GM04503 (cell line): ENCODE results near the gene C10orf95.

Experiments used
- DNase-seq: peaks from one replicate; pipeline ENCODE4 v3.0.0-alpha.2; 2012; ENCODE audit warnings: low read depth

The C10orf95 gene

DNA sequence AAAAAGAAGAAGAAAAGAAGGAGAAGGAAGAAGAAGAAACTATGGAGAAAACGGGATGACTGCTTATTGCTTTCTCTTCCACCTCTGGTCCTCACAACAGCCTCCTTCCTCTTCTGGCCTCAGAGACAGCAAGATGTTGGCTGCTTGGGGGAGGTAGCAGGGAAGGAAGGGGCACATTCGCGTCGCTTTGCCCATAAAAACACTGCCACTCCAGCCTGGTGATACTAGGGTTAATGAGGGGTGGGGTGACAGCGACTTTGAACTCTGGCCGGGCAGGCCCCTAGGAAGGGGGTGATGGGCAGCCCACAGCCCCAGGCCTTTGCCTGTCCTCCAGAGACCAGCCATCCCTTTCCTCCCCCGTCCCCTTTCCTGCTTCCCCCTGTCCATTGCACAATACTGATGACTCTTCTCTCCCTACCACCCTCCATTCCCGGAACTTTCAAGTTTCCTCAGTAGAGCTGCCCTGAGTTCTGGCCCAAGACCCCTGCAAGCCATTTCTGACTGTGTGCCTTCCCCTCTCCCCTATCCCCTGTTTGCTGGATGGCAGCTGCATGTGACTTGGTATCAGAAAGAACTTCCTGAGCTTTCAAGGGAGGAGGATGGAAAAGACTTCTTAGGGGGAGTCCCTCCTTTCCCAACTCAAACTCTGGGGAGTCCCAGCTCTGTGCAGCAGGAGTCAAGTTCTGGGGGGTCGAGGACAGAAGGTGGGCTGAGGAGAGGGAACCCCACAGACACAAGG lies 16.8 kb downstream of the C10orf95 start:
- DNase-seq = no peak

DNA sequence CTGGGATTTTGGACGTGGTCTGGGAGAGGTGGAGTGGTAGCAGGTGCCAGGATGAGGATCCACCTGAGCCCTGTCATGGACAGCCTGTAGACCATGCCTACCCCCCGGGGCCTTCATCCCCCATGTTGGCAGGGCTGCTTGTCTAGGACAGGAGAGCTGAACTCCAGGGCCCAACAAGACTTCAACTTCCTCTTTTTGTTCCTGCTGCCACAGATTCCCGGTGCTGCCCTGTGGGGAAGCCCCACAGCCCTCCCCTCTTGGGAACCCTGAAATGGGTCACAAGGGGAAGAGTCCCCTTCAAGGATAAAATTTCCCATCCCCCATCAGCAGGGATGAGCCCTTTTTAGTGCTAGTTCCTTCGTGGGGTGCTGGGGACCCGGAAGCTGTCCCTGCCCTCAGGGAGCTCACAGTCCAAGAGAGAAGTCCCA lies 17.7 kb downstream of the C10orf95 start:
- no peak for DNase-seq

DNA sequence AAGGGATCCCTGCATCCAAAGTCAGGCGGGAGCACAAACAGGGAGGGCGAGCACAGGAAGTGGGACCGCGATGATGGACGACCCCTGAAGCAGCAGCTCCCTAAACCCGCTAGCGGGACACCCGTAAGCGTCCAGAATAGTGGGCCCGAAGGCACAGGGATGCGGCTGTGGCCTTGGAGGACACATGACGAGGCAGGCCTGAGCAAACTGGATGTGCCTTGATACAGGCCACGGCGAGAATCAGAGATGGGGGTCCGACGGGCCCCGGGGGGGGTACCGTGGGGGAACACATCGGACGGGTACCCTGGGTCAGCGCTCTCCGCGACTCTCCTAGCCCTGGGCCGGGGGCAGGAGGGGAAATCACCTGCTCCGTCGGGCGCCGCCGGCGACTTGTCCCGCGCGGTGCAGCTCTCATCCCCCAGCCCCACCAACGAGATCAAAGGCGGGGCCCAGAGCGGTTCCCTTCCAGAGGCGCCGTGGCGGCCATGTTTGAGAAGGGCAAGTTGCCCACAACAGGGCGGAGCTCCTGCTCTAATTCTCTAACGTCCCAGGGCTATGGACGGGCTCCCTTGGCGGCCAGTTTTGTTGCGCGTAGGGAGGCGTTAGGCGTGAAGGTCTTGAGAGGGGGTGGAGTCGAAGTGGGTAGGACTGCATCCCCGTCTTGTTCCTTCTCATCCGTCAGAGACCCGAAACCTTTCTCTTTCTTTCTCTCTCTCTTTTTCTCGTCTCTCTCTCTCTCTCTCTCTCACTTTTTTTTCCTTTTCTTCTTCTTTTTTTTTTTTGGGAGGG lies 19.0 kb downstream of the C10orf95 start, which contains the start of gene CUEDC2:
TSS of gene CUEDC2 (minus strand) at position 413 of the 789 bp plus-strand sequence. CDS start 7,386 bp downstream, outside the sequence.
- peak; percentile 81 for DNase-seq

DNA sequence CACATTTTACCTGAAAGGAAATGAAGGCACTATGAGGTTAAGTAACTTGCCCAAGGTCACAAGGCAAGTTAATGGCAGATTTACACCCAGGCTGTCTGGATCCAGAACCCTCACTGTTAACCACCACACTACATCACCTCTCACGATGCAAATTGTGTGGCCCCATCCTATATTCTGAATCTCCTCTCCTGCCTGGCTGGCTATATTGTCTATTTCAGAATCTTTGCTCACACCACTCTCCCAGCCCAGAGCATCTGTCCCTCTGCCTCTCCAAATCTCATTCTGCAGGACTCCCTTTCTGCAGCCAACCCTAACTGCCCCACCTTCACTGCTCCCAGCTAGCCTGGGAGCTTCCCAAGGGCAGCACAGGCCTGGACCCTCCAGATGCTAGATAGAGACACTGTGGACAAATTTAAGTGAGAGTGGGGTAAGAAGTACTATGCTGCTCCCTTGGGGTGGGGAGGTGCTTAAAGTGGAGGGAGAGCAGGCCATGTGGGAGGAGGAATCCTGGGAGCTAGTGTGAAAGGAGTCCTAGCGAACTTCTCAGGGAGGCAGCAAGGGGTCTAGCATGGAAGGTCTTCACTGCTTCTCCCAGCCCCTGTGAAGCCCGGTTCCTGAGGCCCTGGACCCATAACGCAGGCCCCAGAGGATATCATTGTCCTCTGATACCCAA lies 19.8 kb downstream of the C10orf95 start:
- DNase-seq = no peak

DNA sequence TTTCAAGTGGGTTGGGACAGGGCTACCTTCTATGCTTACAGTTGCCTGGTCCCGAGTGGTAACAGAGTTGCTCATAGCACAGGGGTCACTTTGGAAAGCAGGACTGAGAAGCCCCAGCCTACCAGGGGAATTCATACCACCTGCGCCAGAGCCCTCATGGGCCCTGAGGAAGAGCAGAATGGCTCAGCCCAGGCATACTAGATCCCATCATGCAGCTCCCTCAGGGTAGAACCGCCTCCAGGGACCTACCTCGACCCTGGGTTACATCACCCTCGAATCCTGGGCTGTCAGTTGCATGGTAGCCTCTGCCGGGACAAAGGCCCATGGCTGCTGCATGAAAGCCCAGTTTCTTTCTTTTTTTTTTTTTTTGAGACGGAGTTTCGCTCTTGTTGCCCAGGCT lies 21.9 kb downstream of the C10orf95 start:
- DNase-seq = no peak

DNA sequence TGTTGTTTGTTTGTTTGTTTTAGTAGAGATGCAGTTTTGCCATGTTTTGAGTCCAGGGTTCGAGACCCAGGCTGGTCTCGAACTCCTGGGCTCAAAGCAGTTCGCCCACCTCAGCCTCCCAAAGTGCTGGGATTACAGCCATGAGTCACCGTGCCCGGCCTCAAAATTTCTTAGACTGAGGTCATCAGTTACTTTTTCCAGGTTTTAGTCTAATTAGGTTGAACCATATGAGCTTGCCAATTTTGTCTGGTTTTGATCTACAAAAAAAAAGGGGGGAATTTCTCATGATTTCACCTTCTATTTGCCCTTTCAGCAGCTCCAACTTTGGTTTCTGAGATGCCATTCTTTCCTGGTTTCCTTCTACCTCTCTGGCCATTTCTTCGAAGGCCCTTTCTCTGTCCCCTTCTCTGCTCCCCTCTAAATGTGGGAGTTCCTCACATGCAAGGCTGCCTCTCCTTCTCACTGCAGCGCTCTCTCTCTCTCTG lies 24.5 kb downstream of the C10orf95 start:
- DNase-seq = no peak

DNA sequence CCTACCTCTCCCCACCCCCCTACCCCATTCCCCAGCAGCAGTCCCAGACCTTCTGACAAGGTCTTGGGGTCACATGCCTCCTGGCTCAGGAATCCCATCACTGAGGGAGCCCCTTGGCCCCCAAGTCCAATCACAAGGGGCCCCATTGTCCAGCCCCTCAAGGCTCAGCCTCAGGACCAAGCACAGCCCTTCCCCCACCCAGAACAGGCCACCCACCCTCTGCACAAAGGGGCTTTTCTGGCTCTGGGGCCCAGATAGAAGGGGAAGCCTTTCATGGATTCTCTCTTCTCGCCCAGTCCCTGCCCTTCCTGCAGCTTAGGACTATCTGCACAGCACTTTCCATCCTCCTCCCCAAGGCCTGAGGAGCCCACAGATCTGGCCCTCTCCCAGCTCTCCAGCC lies 25.9 kb downstream of the C10orf95 start:
- no peak for DNase-seq

DNA sequence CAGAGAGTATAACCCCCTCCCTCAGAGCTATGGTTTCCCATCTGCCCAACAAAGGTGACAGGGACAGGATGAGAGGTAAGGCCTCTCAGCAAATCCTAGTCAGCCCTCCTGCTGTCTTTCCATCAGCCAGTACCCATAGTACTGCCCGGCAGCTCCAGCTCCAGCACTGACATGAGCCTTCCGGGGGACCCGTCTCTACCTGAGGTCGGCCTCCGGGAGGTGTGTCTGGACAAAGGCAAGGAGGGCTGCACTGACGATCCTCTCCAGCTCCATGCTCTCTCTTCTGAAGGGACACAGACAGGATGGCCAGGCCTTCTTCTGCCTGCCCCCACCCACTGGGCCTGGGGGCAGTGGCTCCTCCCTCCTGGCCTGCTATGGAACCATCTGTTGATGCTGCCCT lies 26.4 kb downstream of the C10orf95 start:
- DNase-seq = no peak

DNA sequence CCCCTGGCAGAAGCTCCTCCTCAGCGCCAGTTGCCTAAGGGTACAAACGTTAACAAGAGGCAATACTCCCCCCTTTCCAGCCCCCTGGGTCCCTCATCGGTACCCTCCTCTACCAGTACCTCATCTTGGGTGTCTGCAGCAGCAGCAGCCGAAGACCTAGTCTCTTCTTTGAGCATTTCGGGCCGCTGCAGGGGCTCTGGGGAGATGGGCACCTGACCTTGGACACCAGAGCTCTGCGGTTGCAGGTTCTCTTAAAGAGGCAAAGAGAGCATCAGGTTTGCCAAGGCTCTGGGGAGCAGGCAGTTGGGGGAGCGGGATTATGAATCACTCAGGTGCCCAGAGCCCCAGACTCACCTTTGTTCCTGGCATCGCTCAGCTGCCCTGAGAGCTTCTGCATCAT lies 27.2 kb downstream of the C10orf95 start:
- DNase-seq = no peak

DNA sequence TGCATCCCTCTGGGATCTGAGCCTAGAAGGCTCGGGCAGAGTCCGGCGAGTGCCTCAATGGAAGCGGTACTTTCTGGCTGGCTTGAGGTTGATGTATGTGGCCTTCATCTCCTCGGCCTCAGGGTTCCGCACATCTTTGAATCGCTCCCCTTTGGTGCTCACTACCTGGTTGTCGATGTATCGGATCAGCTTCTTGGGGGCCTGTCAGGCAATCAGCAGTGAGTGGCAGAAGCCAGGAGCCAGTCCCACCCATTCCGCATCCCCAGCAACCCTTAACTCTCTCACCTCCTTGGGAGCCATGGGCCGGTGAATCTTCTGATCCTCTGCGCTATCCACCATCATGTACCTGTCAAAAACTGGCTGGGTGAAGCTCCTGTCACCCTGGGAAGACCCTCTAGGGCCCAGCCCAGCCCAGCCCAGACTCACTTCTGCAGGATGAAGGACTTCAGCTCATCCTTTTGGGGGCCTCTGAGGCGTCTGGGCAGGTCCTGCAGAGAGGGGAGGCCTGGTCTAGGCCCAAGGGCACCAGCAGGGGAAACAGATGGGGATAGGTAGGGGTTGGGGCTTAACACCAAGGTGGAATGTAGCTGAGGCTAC lies 27.9 kb downstream of the C10orf95 start:
- DNase-seq = no peak

DNA sequence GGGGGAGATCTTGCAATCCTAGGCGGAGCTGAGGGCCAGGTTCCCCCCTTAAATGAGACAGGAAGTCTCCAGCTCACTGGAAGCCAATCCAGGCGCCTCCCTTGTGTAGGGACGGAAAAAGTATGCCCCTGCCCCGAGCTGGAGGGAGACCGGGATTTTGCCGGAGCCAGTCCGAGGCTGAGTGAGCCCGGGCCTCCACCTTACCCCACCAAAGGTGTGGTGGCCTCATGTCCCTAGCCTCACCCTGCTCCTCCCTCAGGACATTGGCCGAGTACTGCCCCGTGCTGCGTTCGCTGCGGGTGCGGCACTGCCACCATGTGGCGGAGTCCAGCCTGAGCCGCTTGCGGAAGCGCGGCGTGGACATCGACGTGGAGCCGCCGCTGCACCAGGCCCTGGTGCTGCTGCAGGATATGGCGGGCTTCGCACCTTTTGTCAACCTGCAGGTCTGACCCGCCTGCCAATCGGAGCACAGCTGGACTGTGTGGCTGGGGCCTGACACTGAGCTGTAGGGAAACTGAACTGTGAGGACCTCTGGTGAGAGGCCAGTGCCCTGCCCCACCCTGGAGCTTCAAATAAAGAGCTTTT lies 28.7 kb downstream of the C10orf95 start:
- no peak for DNase-seq

DNA sequence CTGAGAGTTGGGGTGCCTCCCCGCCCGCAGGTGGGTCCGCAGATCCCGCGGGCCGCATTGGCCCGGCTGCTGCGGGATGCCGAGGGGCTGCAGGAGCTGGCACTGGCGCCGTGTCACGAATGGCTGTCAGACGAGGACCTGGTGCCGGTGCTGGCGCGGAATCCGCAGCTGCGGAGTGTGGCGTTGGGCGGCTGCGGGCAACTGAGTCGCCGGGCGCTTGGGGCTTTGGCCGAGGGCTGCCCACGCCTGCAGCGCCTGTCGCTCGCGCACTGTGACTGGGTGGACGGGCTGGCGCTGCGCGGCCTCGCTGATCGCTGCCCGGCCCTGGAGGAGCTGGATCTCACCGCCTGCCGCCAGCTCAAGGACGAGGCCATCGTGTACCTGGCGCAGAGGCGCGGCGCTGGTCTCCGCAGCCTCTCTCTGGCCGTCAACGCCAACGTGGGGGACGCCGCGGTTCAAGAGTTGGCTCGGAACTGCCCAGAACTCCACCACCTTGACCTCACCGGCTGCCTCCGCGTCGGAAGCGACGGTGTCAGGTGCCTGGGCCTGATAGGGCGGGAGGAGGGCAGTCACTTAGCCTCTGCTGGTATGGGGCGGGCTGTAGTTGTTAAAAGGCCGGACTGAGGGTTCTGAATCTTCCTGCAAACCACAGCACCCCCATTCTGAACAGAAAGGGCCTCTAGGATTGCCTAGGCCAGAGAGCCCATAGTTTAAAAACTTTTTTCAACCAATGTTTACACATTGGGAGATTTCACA lies 29.4 kb downstream of the C10orf95 start:
- DNase-seq = no peak

DNA sequence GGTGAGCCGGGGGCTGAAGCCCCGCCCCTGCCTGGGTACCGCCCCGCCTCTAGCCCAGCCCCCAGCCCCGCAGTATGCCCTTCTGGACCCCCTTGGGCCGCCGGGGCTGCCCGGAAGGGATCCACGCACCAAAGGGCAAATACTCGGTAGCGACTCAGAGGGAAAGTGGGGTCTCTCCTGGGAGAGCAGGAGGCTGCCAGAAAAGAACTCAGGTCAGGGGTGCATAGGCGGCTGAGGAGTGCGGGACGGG lies 29.9 kb downstream of the C10orf95 start:
- DNase-seq = no peak

DNA sequence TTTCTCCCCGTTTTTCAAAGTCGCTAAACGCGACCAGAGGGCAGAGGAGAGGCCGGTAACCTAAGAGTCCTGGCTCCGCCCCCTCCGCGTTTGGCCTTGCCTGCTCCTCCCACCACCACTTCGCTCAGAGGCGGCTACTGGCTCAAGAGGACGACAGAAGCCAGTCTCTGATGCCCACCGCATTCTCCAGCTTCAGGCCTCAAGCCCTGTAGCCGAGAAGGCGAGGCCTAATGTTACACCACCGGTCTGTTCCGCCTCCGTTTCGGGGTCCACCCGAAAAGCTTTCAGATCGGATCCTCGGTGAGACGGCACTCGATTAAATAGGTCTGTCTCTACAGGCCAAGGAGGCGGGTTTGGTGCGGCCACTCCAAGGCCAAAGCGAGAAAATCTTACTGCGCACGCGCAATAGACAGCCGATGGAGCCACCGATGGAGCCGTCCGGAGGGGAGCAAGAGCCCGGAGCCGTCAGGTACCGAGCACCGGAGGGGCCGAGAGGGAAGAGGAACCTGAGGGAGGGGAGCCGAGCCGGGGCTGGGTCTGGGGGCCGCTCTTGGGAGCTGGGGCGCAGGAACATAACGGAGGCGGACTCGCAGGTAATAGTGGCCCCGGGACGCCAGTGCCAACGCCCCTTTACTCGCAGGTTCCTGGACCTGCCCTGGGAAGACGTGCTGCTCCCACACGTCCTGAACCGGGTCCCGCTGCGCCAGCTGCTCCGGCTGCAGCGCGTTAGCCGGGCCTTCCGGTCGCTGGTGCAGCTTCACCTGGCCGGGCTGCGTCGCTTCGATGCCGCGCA lies 30.4 kb downstream of the C10orf95 start, which contains the start of gene FBXL15:
TSS of gene FBXL15 (plus strand) at position 123 of the 793 bp plus-strand sequence. CDS start at position 417, 294 bp downstream.
- DNase-seq = peak; percentile 90

DNA sequence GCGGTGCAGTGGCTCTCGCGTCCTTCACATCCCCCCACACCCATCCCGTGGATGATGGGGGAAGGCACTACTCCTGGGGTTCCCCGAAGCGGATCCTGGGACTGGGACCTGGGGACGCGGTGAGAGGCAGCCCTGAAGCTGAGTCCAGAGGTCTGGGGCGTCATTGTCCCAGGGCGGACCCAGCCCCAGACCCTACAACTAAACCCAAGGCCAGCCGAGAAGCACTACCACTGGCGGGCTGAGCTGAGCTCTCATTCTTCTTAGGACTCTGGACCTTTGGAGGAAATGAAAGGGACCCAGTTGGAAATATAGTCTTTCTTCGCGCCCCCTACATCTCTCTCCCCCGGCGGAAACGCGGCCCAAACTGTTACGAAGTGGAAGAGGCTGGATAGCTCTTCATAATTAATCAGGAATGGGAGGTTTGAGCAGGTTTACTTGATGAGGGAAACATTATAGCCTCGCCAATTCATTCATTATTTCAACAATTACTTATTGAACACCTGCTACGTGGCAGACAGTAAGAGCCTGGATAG lies 31.1 kb downstream of the C10orf95 start:
- DNase-seq = no peak

DNA sequence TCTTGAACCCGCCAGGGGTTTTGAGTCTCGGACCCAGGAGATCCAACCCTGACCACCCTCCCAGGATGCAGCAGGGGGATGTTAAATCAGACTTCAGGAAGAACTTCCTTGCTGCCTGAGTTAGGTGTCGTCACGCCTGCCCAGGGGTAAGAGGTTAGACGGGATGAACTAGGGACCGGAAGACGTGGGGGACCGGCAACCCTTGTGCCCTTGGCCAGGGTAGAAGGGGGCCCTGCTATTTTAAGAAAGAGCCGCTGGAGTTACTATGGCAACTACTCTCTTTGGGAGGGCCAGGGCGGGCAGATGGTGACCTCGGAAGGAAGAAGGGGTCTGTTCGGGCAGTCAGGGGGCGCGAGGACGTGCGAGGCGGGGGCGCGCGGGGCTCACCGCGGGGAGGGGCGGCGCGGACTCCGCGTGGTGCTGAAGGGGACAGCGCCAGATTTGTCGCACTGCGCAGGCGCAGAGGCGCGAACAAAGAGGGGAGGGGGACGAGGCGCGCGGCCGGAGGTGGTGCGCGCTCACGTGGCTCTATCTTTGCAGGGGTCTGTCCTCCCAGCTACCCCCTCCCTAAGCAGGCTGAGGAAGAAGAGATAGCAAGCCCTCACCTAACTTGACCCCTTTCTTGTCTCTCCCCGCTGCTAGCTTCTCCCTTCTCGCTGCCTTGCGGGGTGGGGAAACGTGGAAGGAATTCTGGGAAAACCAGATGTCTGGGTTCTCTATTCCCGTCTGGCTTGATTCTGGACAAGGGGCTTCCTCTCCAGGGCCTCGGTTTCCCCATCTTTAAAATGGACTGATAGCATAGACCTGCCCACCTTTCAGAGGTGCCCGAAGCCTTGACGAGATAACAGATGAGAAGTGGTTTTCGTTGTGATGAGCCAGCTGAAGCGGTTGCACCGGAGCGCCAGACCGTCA lies 31.8 kb downstream of the C10orf95 start:
- no peak for DNase-seq

DNA sequence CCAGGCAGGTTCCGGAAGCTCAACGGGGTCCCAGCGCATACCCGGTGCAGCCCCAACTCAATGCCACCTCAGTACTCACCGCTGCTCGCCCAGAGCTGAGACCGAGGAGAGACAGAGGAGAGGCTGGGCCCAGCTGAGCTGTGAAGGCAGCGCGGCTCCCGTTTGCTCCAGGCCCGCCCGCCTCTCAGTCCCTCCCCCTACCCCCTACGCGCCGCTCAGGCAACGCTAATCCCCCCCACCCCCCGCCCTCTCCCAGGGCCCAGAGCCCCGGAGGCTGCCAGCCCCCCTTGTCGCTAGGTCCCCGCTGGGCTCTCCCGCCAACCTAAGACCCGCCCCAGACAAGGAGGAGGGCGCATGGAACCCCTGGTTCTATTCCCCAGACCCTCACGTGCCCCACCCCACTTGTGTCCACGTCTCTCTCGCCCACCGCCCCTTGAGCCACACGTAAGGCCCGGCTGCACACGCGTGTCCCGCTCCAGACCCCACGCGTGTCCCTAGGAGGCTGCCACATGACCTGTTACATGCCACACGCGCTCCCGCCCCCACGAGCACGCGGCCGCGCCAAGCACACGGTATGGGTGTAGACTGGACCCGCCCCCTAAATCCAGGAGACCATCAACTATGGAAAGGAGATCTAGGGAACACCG lies 32.6 kb downstream of the C10orf95 start, which contains the start of gene PSD:
TSS of gene PSD (minus strand) at position 164 of the 647 bp plus-strand sequence. CDS start 1,747 bp downstream, outside the sequence.
- DNase-seq = no peak

DNA sequence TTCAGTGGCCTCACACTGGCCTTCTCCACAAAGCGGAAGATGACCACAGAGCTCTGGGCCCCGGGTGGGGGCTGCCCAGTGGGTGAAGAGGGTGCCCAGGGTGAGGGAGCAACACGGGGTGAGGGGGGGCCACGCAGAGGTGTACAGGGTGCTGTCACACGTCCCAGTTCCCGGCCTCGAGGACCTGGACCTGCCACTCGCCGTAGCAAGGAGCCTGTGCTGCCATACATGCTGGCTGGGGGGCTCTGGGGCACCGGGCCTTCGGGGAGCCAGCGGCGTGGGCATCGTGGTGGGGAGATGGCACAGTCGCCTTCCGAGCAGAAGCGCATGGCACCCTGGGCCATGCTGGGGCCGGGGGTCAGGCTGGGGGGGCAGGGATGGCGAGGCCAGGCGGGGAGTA lies 34.6 kb downstream of the C10orf95 start:
- no peak for DNase-seq
